ENCODE data around the gene ADH6.
"Not testable (repeated sequence)": the region's sequence is repeated elsewhere in the genome, so short reads cannot be mapped to it uniquely, and the experiment has no call there.

ADH6 gene

DNA sequence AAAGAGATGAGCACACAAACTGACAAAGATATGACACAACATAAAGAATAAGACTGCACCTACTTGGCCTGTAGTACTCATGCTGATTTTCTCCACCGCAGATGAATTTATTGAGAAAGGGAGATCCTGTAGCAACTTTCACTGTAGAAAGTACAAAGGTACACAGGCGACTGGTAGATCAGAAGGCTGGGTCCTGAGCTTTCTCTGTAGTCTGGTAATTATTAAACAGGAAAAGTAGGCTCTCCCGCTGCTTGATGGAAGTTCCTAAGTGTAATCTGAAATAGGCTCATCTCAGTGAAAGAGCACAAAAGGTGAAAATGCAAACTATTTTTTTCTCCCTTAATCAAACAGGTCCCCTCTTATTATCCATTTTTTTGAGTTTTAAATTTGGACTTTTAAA, at the start of gene ADH6:
TSS of gene ADH6 (minus strand) at position 175 of the 400 bp plus-strand sequence. CDS start at position 81, 94 bp downstream.
- H3K4me1 ChIP-seq (ENCODE audit: control insufficient read depth in 5 of 5, insufficient read depth in 5 of 5, low read length in 5 of 5), result peaks cover 0 to 14% (median 6%) of the 10 kb centered on the region in 5 donors
- no peaks in the 10 kb centered on the region for H3K27me3 ChIP-seq (ENCODE audit: control insufficient read depth in 5 of 5, insufficient read depth in 4 of 5, low read length in 5 of 5)
- H3K36me3 ChIP-seq (ENCODE audit: control insufficient read depth in 5 of 5, insufficient read depth in 5 of 5, low read length in 5 of 5), result no peaks in the 10 kb centered on the region
- H3K9me3 ChIP-seq (ENCODE audit: control insufficient read depth in 5 of 5, low read length in 5 of 5), result no peaks in the 10 kb centered on the region
- no peak within 1 kb of the TSS for H3K9ac ChIP-seq (ENCODE audit: low read length in 5 of 5)
- no peak within 1 kb of the TSS for H3K4me3 ChIP-seq (ENCODE audit: low read depth in 1 of 5, low read length in 5 of 5)
- H3K27ac ChIP-seq (ENCODE audit: low read depth, low read length), result no peak within 1 kb of the TSS

- Histone ChIP-seq H3K36me3 (ENCODE audit: control insufficient read depth in 5 of 5, insufficient read depth in 5 of 5, low read length in 5 of 5) (no peaks in the 10 kb centered on the region), H3K4me1 (ENCODE audit: control insufficient read depth in 5 of 5, insufficient read depth in 5 of 5, low read length in 5 of 5) (no peaks in the 10 kb centered on the region), H3K9ac (ENCODE audit: low read length in 5 of 5) (no peak overlapping the region), H3K27ac (ENCODE audit: low read depth, low read length) (no peak overlapping the region), H3K4me3 (ENCODE audit: low read depth in 1 of 5, low read length in 5 of 5) (no peak overlapping the region), H3K27me3 (ENCODE audit: control insufficient read depth in 5 of 5, insufficient read depth in 4 of 5, low read length in 5 of 5) (no peaks in the 10 kb centered on the region), H3K9me3 (ENCODE audit: control insufficient read depth in 5 of 5, low read length in 5 of 5) (no peaks in the 10 kb centered on the region)
These were observed 45.9 kb upstream of the ADH6 start for GRCh38 chr4:99264927-99265326.

- H3K9me3 ChIP-seq (ENCODE audit: control insufficient read depth in 5 of 5, low read length in 5 of 5), result peaks cover 0 to 6% (median 0%) of the 10 kb centered on the region in 5 donors
- H3K27ac ChIP-seq (ENCODE audit: low read depth, low read length), result no peak overlapping the region
- no peak overlapping the region for H3K9ac ChIP-seq (ENCODE audit: low read length in 5 of 5)
- no peak overlapping the region for H3K4me3 ChIP-seq (ENCODE audit: low read depth in 1 of 5, low read length in 5 of 5)
- H3K27me3 ChIP-seq (ENCODE audit: control insufficient read depth in 5 of 5, insufficient read depth in 4 of 5, low read length in 5 of 5), result no peaks in the 10 kb centered on the region
- peaks cover 0 to 7% (median 4%) of the 10 kb centered on the region in 5 donors for H3K4me1 ChIP-seq (ENCODE audit: control insufficient read depth in 5 of 5, insufficient read depth in 5 of 5, low read length in 5 of 5)
- H3K36me3 ChIP-seq (ENCODE audit: control insufficient read depth in 5 of 5, insufficient read depth in 5 of 5, low read length in 5 of 5), result no peaks in the 10 kb centered on the region
These were observed 33.7 kb upstream of the ADH6 start for GRCh38 chr4:99252746-99253145.

GRCh38 chr4:99248714-99249113, 29.7 kb upstream of the ADH6 start:
- Histone ChIP-seq H3K4me3 (ENCODE audit: low read depth in 1 of 5, low read length in 5 of 5) (no peak overlapping the region), H3K4me1 (ENCODE audit: control insufficient read depth in 5 of 5, insufficient read depth in 5 of 5, low read length in 5 of 5) (peaks cover 0 to 7% (median 4%) of the 10 kb centered on the region in 5 donors)

DNA sequence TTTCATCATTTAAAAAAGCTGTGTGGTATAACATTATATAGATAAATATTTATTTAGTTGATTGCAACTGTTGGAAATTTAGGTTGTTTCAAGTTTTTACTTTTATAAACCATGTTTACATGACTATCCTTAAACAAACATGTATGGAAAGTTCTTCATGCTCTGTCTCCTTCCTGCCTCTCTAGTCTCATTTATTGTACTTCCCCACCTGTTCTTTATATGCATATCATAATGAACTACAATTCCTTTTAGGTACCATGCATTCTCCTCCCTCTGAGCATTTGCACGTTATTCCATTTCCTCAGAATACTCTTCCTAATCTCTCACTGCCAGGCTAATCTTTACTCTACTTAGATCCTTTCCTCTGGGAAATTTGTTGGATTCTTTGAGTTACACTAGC, 16.9 kb upstream of the ADH6 start:
- H3K36me3 ChIP-seq (ENCODE audit: control insufficient read depth in 5 of 5, insufficient read depth in 5 of 5, low read length in 5 of 5), result no peaks in the 10 kb centered on the region
- H3K4me3 ChIP-seq (ENCODE audit: low read depth in 1 of 5, low read length in 5 of 5), result peak overlapping the region in 1 of 5 donors; percentile 25
- H3K27ac ChIP-seq (ENCODE audit: low read depth, low read length), result no peak overlapping the region
- peaks cover 0 to 8% (median 0%) of the 10 kb centered on the region in 5 donors for H3K9me3 ChIP-seq (ENCODE audit: control insufficient read depth in 5 of 5, low read length in 5 of 5)
- H3K27me3 ChIP-seq (ENCODE audit: control insufficient read depth in 5 of 5, insufficient read depth in 4 of 5, low read length in 5 of 5), result no peaks in the 10 kb centered on the region
- H3K4me1 ChIP-seq (ENCODE audit: control insufficient read depth in 5 of 5, insufficient read depth in 5 of 5, low read length in 5 of 5), result peaks cover 0 to 28% (median 13%) of the 10 kb centered on the region in 5 donors
- H3K9ac ChIP-seq (ENCODE audit: low read length in 5 of 5), result no peak overlapping the region

More at GRCh38 chr4:99248714-99249113, 29.7 kb upstream of the ADH6 start:
- no peaks in the 10 kb centered on the region for H3K27me3 ChIP-seq (ENCODE audit: control insufficient read depth in 5 of 5, insufficient read depth in 4 of 5, low read length in 5 of 5)
- H3K36me3 ChIP-seq (ENCODE audit: control insufficient read depth in 5 of 5, insufficient read depth in 5 of 5, low read length in 5 of 5), result no peaks in the 10 kb centered on the region
- H3K9ac ChIP-seq (ENCODE audit: low read length in 5 of 5), result no peak overlapping the region
- H3K9me3 ChIP-seq (ENCODE audit: control insufficient read depth in 5 of 5, low read length in 5 of 5), result peaks cover 0 to 4% (median 0%) of the 10 kb centered on the region in 5 donors
- no peak overlapping the region for H3K27ac ChIP-seq (ENCODE audit: low read depth, low read length)

DNA sequence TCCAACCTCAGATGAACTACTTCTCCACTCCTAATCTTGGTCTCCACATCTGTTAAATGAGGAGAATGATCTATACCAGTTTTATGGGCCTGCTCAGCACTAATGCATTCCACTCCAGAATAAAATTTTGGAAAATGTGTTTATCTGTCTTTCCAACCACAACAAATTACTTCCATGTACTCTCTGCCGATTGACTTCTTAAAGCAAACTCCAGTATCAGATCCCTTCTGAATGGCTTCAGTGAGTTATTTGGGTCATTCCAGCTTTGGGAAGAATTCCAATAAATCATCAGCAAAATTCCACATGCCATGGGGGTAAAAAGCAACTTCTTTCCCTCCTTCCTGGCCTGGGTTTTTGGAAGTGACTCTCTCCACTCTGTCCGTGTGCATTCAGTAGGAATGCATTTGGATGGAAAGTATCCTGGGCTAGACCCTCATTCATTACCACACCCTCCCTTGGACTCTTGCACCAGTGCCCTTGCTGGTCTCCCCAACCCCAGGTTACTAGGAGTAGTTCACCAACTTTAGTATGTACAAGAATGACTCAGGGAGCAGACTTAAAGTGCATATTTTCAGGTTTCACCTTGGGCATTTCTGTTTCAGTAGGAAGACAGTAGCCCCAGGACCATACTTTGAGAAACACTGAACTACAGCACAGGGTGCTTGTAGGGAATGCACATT, 15.4 kb upstream of the ADH6 start:
- H3K27ac ChIP-seq (ENCODE audit: low read depth, low read length), result no peak overlapping the region
- H3K4me1 ChIP-seq (ENCODE audit: control insufficient read depth in 5 of 5, insufficient read depth in 5 of 5, low read length in 5 of 5), result peaks cover 0 to 28% (median 13%) of the 10 kb centered on the region in 5 donors
- no peak overlapping the region for H3K9ac ChIP-seq (ENCODE audit: low read length in 5 of 5)
- peak overlapping the region in 1 of 5 donors; percentile 15 for H3K4me3 ChIP-seq (ENCODE audit: low read depth in 1 of 5, low read length in 5 of 5)
- H3K9me3 ChIP-seq (ENCODE audit: control insufficient read depth in 5 of 5, low read length in 5 of 5), result peaks cover 0 to 8% (median 0%) of the 10 kb centered on the region in 5 donors
- H3K36me3 ChIP-seq (ENCODE audit: control insufficient read depth in 5 of 5, insufficient read depth in 5 of 5, low read length in 5 of 5), result no peaks in the 10 kb centered on the region
- H3K27me3 ChIP-seq (ENCODE audit: control insufficient read depth in 5 of 5, insufficient read depth in 4 of 5, low read length in 5 of 5), result no peaks in the 10 kb centered on the region

- H3K9me3 ChIP-seq (ENCODE audit: control insufficient read depth in 5 of 5, low read length in 5 of 5); H3K9ac ChIP-seq (ENCODE audit: low read length in 5 of 5); H3K4me3 ChIP-seq (ENCODE audit: low read depth in 1 of 5, low read length in 5 of 5); H3K36me3 ChIP-seq (ENCODE audit: control insufficient read depth in 5 of 5, insufficient read depth in 5 of 5, low read length in 5 of 5); H3K27me3 ChIP-seq (ENCODE audit: control insufficient read depth in 5 of 5, insufficient read depth in 4 of 5, low read length in 5 of 5); H3K27ac ChIP-seq (ENCODE audit: low read depth, low read length): not testable (repeated sequence)
- H3K4me1 ChIP-seq (ENCODE audit: control insufficient read depth in 5 of 5, insufficient read depth in 5 of 5, low read length in 5 of 5), result peaks cover 0 to 28% (median 13%) of the 10 kb centered on the region in 5 donors
These were observed 14.4 kb upstream of the ADH6 start for GRCh38 chr4:99233397-99233796.

DNA sequence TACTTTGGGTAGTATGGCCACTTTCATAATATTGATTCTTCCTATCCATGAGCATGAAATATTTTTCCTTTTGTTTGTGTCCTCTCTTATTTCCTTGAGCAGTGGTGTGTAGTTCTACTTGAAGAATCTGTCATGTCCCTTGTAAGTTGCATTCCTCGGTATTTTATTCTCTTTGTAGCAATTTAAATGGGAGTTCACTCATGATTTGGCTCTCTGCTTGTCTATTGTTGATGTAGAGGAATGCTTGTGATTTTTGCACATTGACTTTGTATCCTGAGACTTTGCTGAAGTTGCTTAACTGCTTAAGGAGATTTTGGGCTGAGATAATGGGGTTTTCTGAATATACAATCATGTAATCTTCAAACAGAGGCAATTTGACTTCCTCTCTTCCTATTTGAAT, 9.7 kb upstream of the ADH6 start:
- not testable (repeated sequence) for H3K4me3 ChIP-seq (ENCODE audit: low read depth in 1 of 5, low read length in 5 of 5); H3K27me3 ChIP-seq (ENCODE audit: control insufficient read depth in 5 of 5, insufficient read depth in 4 of 5, low read length in 5 of 5); H3K4me1 ChIP-seq (ENCODE audit: control insufficient read depth in 5 of 5, insufficient read depth in 5 of 5, low read length in 5 of 5); H3K9me3 ChIP-seq (ENCODE audit: control insufficient read depth in 5 of 5, low read length in 5 of 5); H3K36me3 ChIP-seq (ENCODE audit: control insufficient read depth in 5 of 5, insufficient read depth in 5 of 5, low read length in 5 of 5); H3K27ac ChIP-seq (ENCODE audit: low read depth, low read length); H3K9ac ChIP-seq (ENCODE audit: low read length in 5 of 5)

- not testable (repeated sequence) for H3K4me1 ChIP-seq (ENCODE audit: control insufficient read depth in 5 of 5, insufficient read depth in 5 of 5, low read length in 5 of 5); H3K9ac ChIP-seq (ENCODE audit: low read length in 5 of 5); H3K36me3 ChIP-seq (ENCODE audit: control insufficient read depth in 5 of 5, insufficient read depth in 5 of 5, low read length in 5 of 5); H3K9me3 ChIP-seq (ENCODE audit: control insufficient read depth in 5 of 5, low read length in 5 of 5); H3K4me3 ChIP-seq (ENCODE audit: low read depth in 1 of 5, low read length in 5 of 5); H3K27me3 ChIP-seq (ENCODE audit: control insufficient read depth in 5 of 5, insufficient read depth in 4 of 5, low read length in 5 of 5); H3K27ac ChIP-seq (ENCODE audit: low read depth, low read length)
These were observed 8.6 kb upstream of the ADH6 start for GRCh38 chr4:99227646-99228045.

- no peaks in the 10 kb centered on the region for H3K27me3 ChIP-seq (ENCODE audit: control insufficient read depth in 5 of 5, insufficient read depth in 4 of 5, low read length in 5 of 5)
- H3K9ac ChIP-seq (ENCODE audit: low read length in 5 of 5), result no peak overlapping the region
- H3K9me3 ChIP-seq (ENCODE audit: control insufficient read depth in 5 of 5, low read length in 5 of 5), result peaks cover 0 to under 1% (median 0%) of the 10 kb centered on the region in 5 donors
- H3K4me3 ChIP-seq (ENCODE audit: low read depth in 1 of 5, low read length in 5 of 5), result no peak overlapping the region
- H3K4me1 ChIP-seq (ENCODE audit: control insufficient read depth in 5 of 5, insufficient read depth in 5 of 5, low read length in 5 of 5), result peaks cover 0 to 14% (median 6%) of the 10 kb centered on the region in 5 donors
- no peak overlapping the region for H3K27ac ChIP-seq (ENCODE audit: low read depth, low read length)
- no peaks in the 10 kb centered on the region for H3K36me3 ChIP-seq (ENCODE audit: control insufficient read depth in 5 of 5, insufficient read depth in 5 of 5, low read length in 5 of 5)
These were observed 2.9 kb upstream of the ADH6 start for GRCh38 chr4:99221980-99222379.

Data from subcutaneous abdominal adipose tissue (tissue), 5 donors.